Right atrium auricular region (tissue), 2 donors: ENCODE data around the gene LRIG1. TPM values are rescaled to one million over a fixed set of nuclear protein-coding genes. Genes with fewer than 3 reads are reported as not detected.

Experiments used
- DNase-seq: peaks from one replicate; pipeline ENCODE4 v3.0.0-alpha.2; 2019; ENCODE audit warnings: low spot score
- H3K27ac ChIP-seq, 2 donors: fragments of 200-600 bp; sonication (generic); 1 replicate in 1 of 2; 2 replicates in 1 of 2; pipeline ENCODE4 v1.5.1; 2016 to 2019
- H3K27me3 ChIP-seq, 2 donors: fragments of 200-600 bp; sonication (generic); one replicate each; pipeline versions ENCODE4 v1.5.1 to v1.6.0; 2017 to 2019
- H3K36me3 ChIP-seq: fragments of 200-600 bp; sonication (generic); one replicate; pipeline ENCODE4 v1.5.1; 2016
- H3K4me1 ChIP-seq, 2 donors: fragments of 200-600 bp; sonication (generic); one replicate each; pipeline versions ENCODE4 v1.5.1 to v1.6.0; 2017 to 2019
- H3K4me3 ChIP-seq, 2 donors: fragments of 200-600 bp; sonication (generic); 1 replicate in 1 of 2; 2 replicates in 1 of 2; pipeline ENCODE4 v1.5.1; 2017 to 2019; ENCODE audit warnings: mild to moderate bottlenecking in 1 of 2, moderate library complexity in 1 of 2
- H3K9me3 ChIP-seq, 2 donors: fragments of 200-600 bp; sonication (generic); one replicate each; pipeline ENCODE4 v1.5.1; 2019
- total RNA-seq, 2 donors: library from RNA; depleted of rRNA; stranded (reverse); fragments of >200 nt; gene quantifications; one replicate each; pipeline ENCODE4 v1.1.0, GENCODE V29; 2016
- TF ChIP-seq, protein P1 (sequence below), 2 donors: fragments of 200-600 bp; sonication (generic); IDR thresholded peaks; one replicate each; pipeline ENCODE4 v1.5.1; 2019; ENCODE audit warnings: antibody characterized with exemption in 2 of 2

The LRIG1 gene
- total RNA-seq, 2 donors from 2014 or later = 147 to 179 TPM

DNA sequence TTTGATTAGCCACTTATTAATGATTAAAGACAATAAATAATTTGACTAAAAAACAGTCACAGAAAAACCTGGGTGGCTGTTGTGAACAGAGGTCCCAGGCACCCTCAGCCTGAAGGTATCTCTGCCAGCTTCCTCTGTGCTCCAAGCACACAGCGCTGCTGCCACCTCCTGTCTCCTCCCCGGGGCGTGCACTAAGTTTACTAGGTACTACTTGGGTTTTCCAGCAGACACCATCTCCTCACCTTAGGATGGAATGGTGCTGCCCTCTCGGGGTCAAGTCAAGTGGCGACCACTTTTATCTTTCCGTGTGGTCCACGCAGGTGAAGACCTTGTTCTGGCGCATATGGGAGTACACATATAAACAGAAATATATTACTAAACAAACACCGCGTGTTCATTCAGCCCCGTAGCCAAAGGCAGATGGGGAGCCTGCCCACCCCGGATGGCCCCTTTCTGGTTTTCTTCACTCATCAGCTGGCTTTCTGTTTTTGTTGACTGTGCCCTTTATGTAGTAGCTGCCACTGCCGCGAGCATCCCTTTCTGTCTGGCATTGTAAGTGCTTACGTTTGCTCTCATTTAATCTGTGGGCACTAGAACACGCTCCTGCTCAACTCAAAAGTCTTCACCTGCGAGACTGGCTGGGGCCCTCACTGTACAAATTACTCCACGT is 128.0 kb downstream of the LRIG1 start:
- Histone ChIP-seq H3K4me1 (peaks cover 0 to 27% of the 10 kb centered on the region in 2 donors), H3K27me3 (no peaks in the 10 kb centered on the region), H3K36me3 (peaks cover 10% of the 10 kb centered on the region), H3K9me3 (no peaks in the 10 kb centered on the region), H3K4me3 (no peak overlapping the region), H3K27ac (peak overlapping the region; percentile 31 to 76)
- TF ChIP-seq, protein P1, sequence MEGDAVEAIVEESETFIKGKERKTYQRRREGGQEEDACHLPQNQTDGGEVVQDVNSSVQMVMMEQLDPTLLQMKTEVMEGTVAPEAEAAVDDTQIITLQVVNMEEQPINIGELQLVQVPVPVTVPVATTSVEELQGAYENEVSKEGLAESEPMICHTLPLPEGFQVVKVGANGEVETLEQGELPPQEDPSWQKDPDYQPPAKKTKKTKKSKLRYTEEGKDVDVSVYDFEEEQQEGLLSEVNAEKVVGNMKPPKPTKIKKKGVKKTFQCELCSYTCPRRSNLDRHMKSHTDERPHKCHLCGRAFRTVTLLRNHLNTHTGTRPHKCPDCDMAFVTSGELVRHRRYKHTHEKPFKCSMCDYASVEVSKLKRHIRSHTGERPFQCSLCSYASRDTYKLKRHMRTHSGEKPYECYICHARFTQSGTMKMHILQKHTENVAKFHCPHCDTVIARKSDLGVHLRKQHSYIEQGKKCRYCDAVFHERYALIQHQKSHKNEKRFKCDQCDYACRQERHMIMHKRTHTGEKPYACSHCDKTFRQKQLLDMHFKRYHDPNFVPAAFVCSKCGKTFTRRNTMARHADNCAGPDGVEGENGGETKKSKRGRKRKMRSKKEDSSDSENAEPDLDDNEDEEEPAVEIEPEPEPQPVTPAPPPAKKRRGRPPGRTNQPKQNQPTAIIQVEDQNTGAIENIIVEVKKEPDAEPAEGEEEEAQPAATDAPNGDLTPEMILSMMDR (IDR thresholded peaks at IDR 0.05) = peak; percentile 30 to 69
- no peak for DNase-seq

DNA sequence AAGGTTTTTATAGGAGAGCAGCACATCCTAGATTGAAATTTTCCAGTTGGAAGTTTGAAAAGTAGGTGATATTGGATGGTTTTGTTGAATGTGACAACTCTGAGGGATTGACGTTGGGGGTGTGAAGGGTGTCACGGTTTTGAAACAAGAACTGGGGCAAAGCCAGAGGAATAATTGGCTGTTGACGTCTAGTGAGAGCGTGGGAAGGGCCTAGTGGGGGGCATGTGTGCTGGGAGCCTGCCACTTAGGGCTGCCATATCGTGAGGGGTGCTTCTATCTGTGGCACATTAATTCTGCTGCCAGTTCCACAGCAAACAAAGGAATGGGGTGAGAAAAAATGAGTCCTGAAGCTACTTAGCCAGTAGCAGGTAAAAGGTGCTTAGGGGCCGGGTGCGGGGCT is 129.4 kb downstream of the LRIG1 start:
- no peaks in the 10 kb centered on the region for H3K36me3 ChIP-seq
- no peaks in the 10 kb centered on the region for H3K9me3 ChIP-seq
- DNase-seq = no peak
- TF ChIP-seq, protein P1 (IDR thresholded peaks at IDR 0.05) = no peak
- H3K4me3 ChIP-seq = no peak overlapping the region
- H3K4me1 ChIP-seq = peaks cover 0 to 25% of the 10 kb centered on the region in 2 donors
- H3K27ac ChIP-seq = peak overlapping the region; percentile 31 to 76
- no peaks in the 10 kb centered on the region for H3K27me3 ChIP-seq

DNA sequence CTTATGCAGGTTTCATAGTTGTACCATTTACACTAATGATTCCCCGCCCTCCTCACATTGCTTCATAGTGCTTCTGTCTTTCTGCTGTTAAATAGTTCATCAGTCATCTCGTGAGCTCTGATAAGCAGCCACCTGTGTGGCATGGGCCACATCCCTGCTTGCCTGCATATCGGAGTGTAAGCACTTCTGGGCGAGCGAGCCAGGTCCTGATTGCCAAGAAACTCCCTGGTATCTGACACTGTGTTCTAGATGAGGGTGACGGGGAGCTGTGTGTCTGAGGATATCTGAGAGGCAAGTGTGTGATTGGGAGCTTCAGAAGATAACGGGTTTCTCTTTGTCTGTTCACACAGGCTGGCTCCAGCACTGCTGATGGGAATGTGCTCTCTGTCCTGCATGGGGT is 130.6 kb downstream of the LRIG1 start:
- peak overlapping the region in 1 of 2 donors; percentile 5 for H3K4me3 ChIP-seq
- H3K9me3 ChIP-seq = no peaks in the 10 kb centered on the region
- H3K36me3 ChIP-seq = no peaks in the 10 kb centered on the region
- H3K27ac ChIP-seq = peak overlapping the region; percentile 31 to 76
- H3K27me3 ChIP-seq = no peaks in the 10 kb centered on the region
- peaks cover 0 to 31% of the 10 kb centered on the region in 2 donors for H3K4me1 ChIP-seq
- TF ChIP-seq, protein P1 (IDR thresholded peaks at IDR 0.05) = no peak
- no peak for DNase-seq

DNA sequence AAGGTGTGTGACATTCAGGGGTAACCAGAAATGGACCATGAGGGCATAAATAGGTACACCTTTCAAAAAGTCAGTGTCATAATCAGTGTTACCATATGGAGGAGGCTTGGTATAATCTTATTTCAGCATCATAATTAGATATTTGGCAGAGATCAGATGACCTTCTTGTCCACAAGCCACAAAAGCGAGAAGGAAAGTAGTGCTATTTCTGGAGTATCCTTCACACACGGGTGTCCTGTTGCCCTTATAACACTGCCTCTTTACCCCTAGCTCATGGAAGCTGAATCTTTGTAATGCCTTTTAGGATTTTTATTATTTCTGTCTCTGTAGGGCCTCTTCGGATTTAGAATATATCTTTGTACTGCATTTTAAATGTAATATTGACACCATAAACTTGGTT is 132.8 kb downstream of the LRIG1 start:
- no peaks in the 10 kb centered on the region for H3K36me3 ChIP-seq
- DNase-seq = no peak
- peak overlapping the region; percentile 28 to 84 for H3K27ac ChIP-seq
- H3K27me3 ChIP-seq = no peaks in the 10 kb centered on the region
- no peaks in the 10 kb centered on the region for H3K9me3 ChIP-seq
- peaks cover 0 to 48% of the 10 kb centered on the region in 2 donors for H3K4me1 ChIP-seq
- H3K4me3 ChIP-seq = no peak overlapping the region
- TF ChIP-seq, protein P1 (IDR thresholded peaks at IDR 0.05) = no peak

DNA sequence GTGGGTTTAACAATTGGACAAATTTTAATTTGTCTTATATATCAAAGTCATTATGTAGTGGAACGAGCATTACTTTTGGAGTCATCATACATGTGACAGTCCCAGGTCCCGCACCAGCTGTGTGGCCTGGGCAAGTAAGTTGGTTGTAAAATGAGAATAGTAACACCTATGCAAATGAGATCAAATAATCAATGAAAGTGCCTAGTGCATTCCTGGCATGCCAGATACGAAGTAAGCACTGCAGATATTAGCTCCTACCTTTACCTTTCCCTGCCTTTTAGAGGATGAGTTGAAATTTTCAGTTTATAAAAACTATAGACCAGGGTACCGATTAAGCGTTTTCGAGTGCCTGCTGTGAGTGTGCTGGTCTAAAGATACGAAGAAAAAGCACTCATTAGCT is 134.1 kb downstream of the LRIG1 start:
- peak overlapping the region; percentile 41 to 84 for H3K27ac ChIP-seq

More for the DNA sequence above, 134.1 kb downstream of the LRIG1 start:
- Histone ChIP-seq H3K4me1 (peaks cover 0 to 47% of the 10 kb centered on the region in 2 donors), H3K27me3 (no peaks in the 10 kb centered on the region), H3K36me3 (no peaks in the 10 kb centered on the region), H3K4me3 (no peak overlapping the region), H3K9me3 (no peaks in the 10 kb centered on the region)
- TF ChIP-seq, protein P1 (IDR thresholded peaks at IDR 0.05) = no peak
- no peak for DNase-seq
